ENCODE data around the gene MED10. TPM values are rescaled to one million over a fixed set of nuclear protein-coding genes. Genes with fewer than 3 reads are reported as not detected.

Gene MED10
- total and polyA plus RNA-seq, 2 donors (not counting 1 experiment from before 2014, with no cell fraction given) = 49.9 to 50.9 TPM

DNA sequence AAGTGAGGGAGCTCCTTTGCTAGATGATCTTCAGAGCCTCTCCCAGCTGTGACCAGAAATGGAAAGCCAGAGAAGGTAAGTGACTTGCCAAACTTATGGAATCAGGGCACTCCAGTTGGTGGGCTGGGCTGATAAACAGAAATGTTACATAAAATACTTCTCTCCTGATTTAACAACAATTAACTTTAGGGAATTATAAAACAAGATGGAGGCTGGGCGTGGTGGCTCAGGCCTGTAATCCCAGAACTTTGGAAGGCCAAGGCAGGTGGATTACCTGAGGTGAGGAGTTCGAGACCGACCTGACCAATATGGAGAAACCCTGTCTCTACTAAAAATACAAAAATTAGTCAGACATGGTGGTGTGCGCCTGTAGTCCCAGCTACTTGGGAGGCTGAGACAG is 899 bp upstream of the MED10 start:
- intact Hi-C loops (cut with micrococcal nuclease) = loop anchor here (2.0 to 10.0 kb wide), 3 partner anchors 103 to 1490 kb away; partner anchors contain the start of genes FASTKD3 and MTRR
- Mint-ChIP-seq H3K4me1 (peaks cover 33% of the 10 kb centered on the region), H3K27ac (peak overlapping the region; percentile 95), H3K27me3 (peaks cover 9% of the 10 kb centered on the region), H3K4me3 (peak overlapping the region; percentile 95), H3K9me3 (ENCODE audit: insufficient read depth) (no peaks in the 10 kb centered on the region)
- ATAC-seq (ENCODE audit: low read depth) = no peak
- no CpG with 5 or more reads among the region's 4 CpGs for WGBS (ENCODE audit: insufficient coverage)
- no peak for TF ChIP-seq EZH2 (IDR thresholded peaks at IDR 0.05; ENCODE audit: borderline replicate concordance, insufficient read depth, low read depth, low read length, poor library complexity, severe bottlenecking)
- TF ChIP-seq, protein P1, sequence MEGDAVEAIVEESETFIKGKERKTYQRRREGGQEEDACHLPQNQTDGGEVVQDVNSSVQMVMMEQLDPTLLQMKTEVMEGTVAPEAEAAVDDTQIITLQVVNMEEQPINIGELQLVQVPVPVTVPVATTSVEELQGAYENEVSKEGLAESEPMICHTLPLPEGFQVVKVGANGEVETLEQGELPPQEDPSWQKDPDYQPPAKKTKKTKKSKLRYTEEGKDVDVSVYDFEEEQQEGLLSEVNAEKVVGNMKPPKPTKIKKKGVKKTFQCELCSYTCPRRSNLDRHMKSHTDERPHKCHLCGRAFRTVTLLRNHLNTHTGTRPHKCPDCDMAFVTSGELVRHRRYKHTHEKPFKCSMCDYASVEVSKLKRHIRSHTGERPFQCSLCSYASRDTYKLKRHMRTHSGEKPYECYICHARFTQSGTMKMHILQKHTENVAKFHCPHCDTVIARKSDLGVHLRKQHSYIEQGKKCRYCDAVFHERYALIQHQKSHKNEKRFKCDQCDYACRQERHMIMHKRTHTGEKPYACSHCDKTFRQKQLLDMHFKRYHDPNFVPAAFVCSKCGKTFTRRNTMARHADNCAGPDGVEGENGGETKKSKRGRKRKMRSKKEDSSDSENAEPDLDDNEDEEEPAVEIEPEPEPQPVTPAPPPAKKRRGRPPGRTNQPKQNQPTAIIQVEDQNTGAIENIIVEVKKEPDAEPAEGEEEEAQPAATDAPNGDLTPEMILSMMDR (IDR thresholded peaks at IDR 0.05) = no peak
- Histone ChIP-seq H3K4me2 (replicated peaks; ENCODE audit: low read depth, low read length, poor library complexity, severe bottlenecking) (peak overlapping the region; percentile 88), H3K4me1 (ENCODE audit: control insufficient read depth in 2 of 2, insufficient read depth in 2 of 2, low read length in 2 of 2) (peaks cover 16 to 21% of the 10 kb centered on the region in 2 donors), H2AFZ (ENCODE audit: insufficient read depth, low read depth, low read length, poor library complexity, severe bottlenecking) (peak overlapping the region; percentile 81), H3K27ac (ENCODE audit: low read length in 2 of 2) (peak overlapping the region; percentile 17 to 50), H4K20me1 (ENCODE audit: control insufficient read depth, insufficient read depth, low read length, poor library complexity, severe bottlenecking) (peaks cover 31% of the 10 kb centered on the region), H3K9me3 (ENCODE audit: control extremely low read depth in 1 of 3, control insufficient read depth in 2 of 3, insufficient read depth in 1 of 3, low read length in 2 of 3) (no peaks in the 10 kb centered on the region), H3K36me3 (replicated peaks in 1 of 2; ENCODE audit: control extremely low read depth in 1 of 2, control insufficient read depth in 1 of 2, extremely low read depth in 1 of 2, insufficient read depth in 2 of 2, low read length in 1 of 2) (peaks cover 11 to 25% of the 10 kb centered on the region in 2 experiments), H3K79me2 (ENCODE audit: control insufficient read depth, insufficient read depth, low read length) (peaks cover 30% of the 10 kb centered on the region), H3K4me3 (ENCODE audit: control extremely low read depth in 1 of 5, extremely low read depth in 1 of 5, insufficient read depth in 1 of 5, low read depth in 2 of 5, low read length in 4 of 5) (peak overlapping the region in 2 of 5 experiments; percentile 82 to 89), H3K9ac (ENCODE audit: low read length) (peak overlapping the region; percentile 83), H3K27me3 (replicated peaks in 1 of 4; ENCODE audit: control extremely low read depth in 1 of 4, control insufficient read depth in 3 of 4, insufficient read depth in 4 of 4, low read length in 3 of 4) (peaks cover 0 to 3% (median 0%) of the 10 kb centered on the region in 4 experiments)
- ChIA-PET POLR2A (no interaction called here), CTCF (interaction anchor here (0.6 to 1.4 kb wide), 2 partner anchors 66 to 366 kb away, joined by 3 to 4 read pairs; no protein-coding TSS in a partner anchor)
- no peak for DNase-seq

DNA sequence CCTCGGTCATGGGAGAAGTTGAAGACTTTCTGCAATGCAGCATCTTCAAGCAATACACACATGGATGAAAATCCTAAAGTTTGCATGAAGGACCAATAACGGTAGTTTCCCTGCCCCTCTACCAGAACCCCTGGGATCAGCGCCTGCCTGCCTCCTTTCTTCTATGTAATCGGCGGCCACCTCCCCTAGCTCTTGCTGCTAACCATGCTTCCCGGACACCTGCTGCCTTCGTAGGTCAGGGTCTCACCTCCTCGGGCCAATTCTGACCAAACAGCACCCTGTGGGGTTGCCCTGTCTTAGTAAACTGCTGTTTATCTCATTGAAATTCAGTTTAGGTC is 388 bp upstream of the MED10 start:
- Histone ChIP-seq H2AFZ (ENCODE audit: insufficient read depth, low read depth, low read length, poor library complexity, severe bottlenecking) (peak overlapping the region; percentile 81), H3K9me3 (ENCODE audit: control extremely low read depth in 1 of 3, control insufficient read depth in 2 of 3, insufficient read depth in 1 of 3, low read length in 2 of 3) (no peaks in the 10 kb centered on the region), H3K36me3 (replicated peaks in 1 of 2; ENCODE audit: control extremely low read depth in 1 of 2, control insufficient read depth in 1 of 2, extremely low read depth in 1 of 2, insufficient read depth in 2 of 2, low read length in 1 of 2) (peaks cover 14 to 31% of the 10 kb centered on the region in 2 experiments), H3K4me3 (ENCODE audit: control extremely low read depth in 1 of 5, extremely low read depth in 1 of 5, insufficient read depth in 1 of 5, low read depth in 2 of 5, low read length in 4 of 5) (peak overlapping the region; percentile 68 to 97 (median 82)), H3K9ac (ENCODE audit: low read length) (peak overlapping the region; percentile 83), H3K4me2 (replicated peaks; ENCODE audit: low read depth, low read length, poor library complexity, severe bottlenecking) (peak overlapping the region; percentile 88), H3K27me3 (replicated peaks in 1 of 4; ENCODE audit: control extremely low read depth in 1 of 4, control insufficient read depth in 3 of 4, insufficient read depth in 4 of 4, low read length in 3 of 4) (peaks cover 0 to 3% (median 0%) of the 10 kb centered on the region in 4 experiments), H3K4me1 (ENCODE audit: control insufficient read depth in 2 of 2, insufficient read depth in 2 of 2, low read length in 2 of 2) (peaks cover 16 to 21% of the 10 kb centered on the region in 2 donors), H4K20me1 (ENCODE audit: control insufficient read depth, insufficient read depth, low read length, poor library complexity, severe bottlenecking) (peaks cover 31% of the 10 kb centered on the region), H3K27ac (ENCODE audit: low read length in 2 of 2) (peak overlapping the region; percentile 17 to 50), H3K79me2 (ENCODE audit: control insufficient read depth, insufficient read depth, low read length) (peaks cover 30% of the 10 kb centered on the region)
- WGBS (ENCODE audit: insufficient coverage) = 6% methylated on average over 8 of the region's 8 CpGs
- POLR2A ChIA-PET = interaction anchor here (0.9 to 1.1 kb wide), 2 partner anchors 254 to 957 kb away, joined by 3 to 6 read pairs; partner anchors contain the start of genes ICE1, NSUN2 and SRD5A1
- Mint-ChIP-seq H3K27ac (peak overlapping the region; percentile 95), H3K27me3 (peaks cover 7% of the 10 kb centered on the region), H3K4me3 (peak overlapping the region; percentile 95), H3K4me1 (peaks cover 33% of the 10 kb centered on the region), H3K9me3 (ENCODE audit: insufficient read depth) (no peaks in the 10 kb centered on the region)
- DNase-seq (no peak), ATAC-seq (ENCODE audit: low read depth) (no peak)
- TF ChIP-seq, protein P1 (IDR thresholded peaks at IDR 0.05) = no peak
- no peak for TF ChIP-seq EZH2 (IDR thresholded peaks at IDR 0.05; ENCODE audit: borderline replicate concordance, insufficient read depth, low read depth, low read length, poor library complexity, severe bottlenecking)
- CTCF ChIA-PET = interaction anchor here (0.6 to 1.4 kb wide), 5 partner anchors 10 to 957 kb away, joined by 3 to 4 read pairs (median 3); partner anchors contain the start of gene ICE1
- intact Hi-C loops (cut with micrococcal nuclease) = loop anchor here (1.0 to 10.0 kb wide), 4 partner anchors 104 to 1490 kb away; partner anchors contain the start of genes FASTKD3, MTRR and TENT4A
